NCI-H526 treated with DMSO at 0.1 percent for 48 hours (cell line): ENCODE results near the gene GPRIN2.
"Not testable (repeated sequence)": the region's sequence is repeated elsewhere in the genome, so short reads cannot be mapped to it uniquely, and the experiment has no call there.

Experiments
- DNase-seq: peaks from one replicate; lab custom pipeline; 2025; lab: John Stamatoyannopoulos, UW

Gene GPRIN2

GRCh38 chr10:46537309-46537708 lies 19.1 kb downstream of the GPRIN2 start:
- DNase-seq: no peak

GRCh38 chr10:46536781-46537180 lies 19.7 kb downstream of the GPRIN2 start:
- DNase-seq: no peak

GRCh38 chr10:46536171-46536570 lies 20.3 kb downstream of the GPRIN2 start:
- DNase-seq: no peak

- DNase-seq: no peak
These were observed 21.5 kb downstream of the GPRIN2 start for GRCh38 chr10:46534828-46535524.

- DNase-seq: not testable (repeated sequence)
These were observed 24.2 kb downstream of the GPRIN2 start for GRCh38 chr10:46532256-46532655.

- no peak for DNase-seq
These were observed 25.9 kb downstream of the GPRIN2 start for GRCh38 chr10:46530249-46531186.

- not testable (repeated sequence) for DNase-seq
These were observed 26.7 kb downstream of the GPRIN2 start for GRCh38 chr10:46529742-46530141.

GRCh38 chr10:46528675-46529615 lies 27.5 kb downstream of the GPRIN2 start:
- DNase-seq: no peak

GRCh38 chr10:46528171-46528671 lies 28.2 kb downstream of the GPRIN2 start:
- DNase-seq: no peak

GRCh38 chr10:46527241-46527811 lies 29.1 kb downstream of the GPRIN2 start:
- no peak for DNase-seq

GRCh38 chr10:46526682-46527038 lies 29.8 kb downstream of the GPRIN2 start:
- no peak for DNase-seq

- DNase-seq: no peak
These were observed 30.4 kb downstream of the GPRIN2 start for GRCh38 chr10:46525824-46526681.

- DNase-seq: no peak
These were observed 31.2 kb downstream of the GPRIN2 start for GRCh38 chr10:46525177-46525823.

- DNase-seq: no peak
These were observed 31.8 kb downstream of the GPRIN2 start for GRCh38 chr10:46524472-46525176.

- no peak for DNase-seq
These were observed 32.4 kb downstream of the GPRIN2 start for GRCh38 chr10:46523962-46524471.

- DNase-seq: no peak
These were observed 33.1 kb downstream of the GPRIN2 start for GRCh38 chr10:46523119-46523961.

GRCh38 chr10:46522295-46523118 lies 34.0 kb downstream of the GPRIN2 start:
- DNase-seq: no peak
